KMS-11 (cell line): ENCODE results near the gene SNX9.

ENCODE experiments used
- H2AFZ ChIP-seq: fragments of 200-600 bp; sonication (generic); 2 replicates; pipeline ENCODE4 v1.6.1; 2016; ENCODE audit warnings: antibody characterized with exemption, mixed run types, low read depth
- H3K27ac ChIP-seq: fragments of 200-600 bp; sonication (generic); 2 replicates; pipeline ENCODE4 v1.6.1; 2016; ENCODE audit warnings: mild to moderate bottlenecking, mixed run types
- H3K27me3 ChIP-seq: fragments of 200-600 bp; sonication (generic); 2 replicates; pipeline ENCODE4 v1.6.1; 2017; ENCODE audit warnings: mild to moderate bottlenecking, low read depth, mixed run types, moderate library complexity; ENCODE audit not compliant: insufficient read depth
- H3K36me3 ChIP-seq: fragments of 200-600 bp; sonication (generic); 2 replicates; pipeline ENCODE4 v1.6.1; 2017; ENCODE audit warnings: mild to moderate bottlenecking, mixed run types; ENCODE audit not compliant: insufficient read depth
- H3K4me1 ChIP-seq: fragments of 200-600 bp; sonication (generic); 2 replicates; pipeline ENCODE4 v1.6.1; 2016; ENCODE audit warnings: mild to moderate bottlenecking, low read depth, mixed run types; ENCODE audit not compliant: poor library complexity, severe bottlenecking
- H3K4me2 ChIP-seq: fragments of 200-600 bp; sonication (generic); 2 replicates; pipeline ENCODE4 v1.7.0; 2016; ENCODE audit warnings: mild to moderate bottlenecking, mixed run types
- H3K4me3 ChIP-seq: fragments of 200-600 bp; sonication (generic); IDR thresholded peaks from 2 replicates; pipeline ENCODE4 v1.6.1; 2017; ENCODE audit warnings: low read depth, low read length, mixed read lengths; ENCODE audit not compliant: insufficient read depth
- H3K79me2 ChIP-seq: fragments of 200-600 bp; sonication (generic); 2 replicates; pipeline ENCODE4 v1.6.1; 2016; ENCODE audit warnings: low read depth, mixed run types; ENCODE audit not compliant: insufficient read depth
- H3K9ac ChIP-seq: fragments of 200-600 bp; sonication (generic); 2 replicates; pipeline ENCODE4 v1.6.1; 2016; ENCODE audit warnings: mild to moderate bottlenecking, mixed run types
- H4K20me1 ChIP-seq: fragments of 200-600 bp; sonication (generic); 2 replicates; pipeline ENCODE4 v1.6.1; 2016; ENCODE audit warnings: mild to moderate bottlenecking, mixed run types; ENCODE audit not compliant: insufficient read depth
- TF ChIP-seq, protein P1 (sequence below): fragments of 200-600 bp; sonication (generic); conservative IDR thresholded peaks from 2 replicates; pipeline ENCODE4 v1.6.1; 2017; ENCODE audit warnings: low read depth, mild to moderate bottlenecking, antibody characterized with exemption, low read length, moderate library complexity, mixed read lengths

SNX9 gene

GRCh38 chr6:157908369-157909281, 85.6 kb downstream of the SNX9 start:
- H3K36me3 ChIP-seq, result no peaks in the 10 kb centered on the region
- no peak overlapping the region for H3K4me3 ChIP-seq
- H2AFZ ChIP-seq, result no peak overlapping the region
- no peak overlapping the region for H3K27ac ChIP-seq
- H3K9ac ChIP-seq, result no peak overlapping the region
- H4K20me1 ChIP-seq, result no peaks in the 10 kb centered on the region
- no peaks in the 10 kb centered on the region for H3K27me3 ChIP-seq
- no peaks in the 10 kb centered on the region for H3K79me2 ChIP-seq
- TF ChIP-seq, protein P1, sequence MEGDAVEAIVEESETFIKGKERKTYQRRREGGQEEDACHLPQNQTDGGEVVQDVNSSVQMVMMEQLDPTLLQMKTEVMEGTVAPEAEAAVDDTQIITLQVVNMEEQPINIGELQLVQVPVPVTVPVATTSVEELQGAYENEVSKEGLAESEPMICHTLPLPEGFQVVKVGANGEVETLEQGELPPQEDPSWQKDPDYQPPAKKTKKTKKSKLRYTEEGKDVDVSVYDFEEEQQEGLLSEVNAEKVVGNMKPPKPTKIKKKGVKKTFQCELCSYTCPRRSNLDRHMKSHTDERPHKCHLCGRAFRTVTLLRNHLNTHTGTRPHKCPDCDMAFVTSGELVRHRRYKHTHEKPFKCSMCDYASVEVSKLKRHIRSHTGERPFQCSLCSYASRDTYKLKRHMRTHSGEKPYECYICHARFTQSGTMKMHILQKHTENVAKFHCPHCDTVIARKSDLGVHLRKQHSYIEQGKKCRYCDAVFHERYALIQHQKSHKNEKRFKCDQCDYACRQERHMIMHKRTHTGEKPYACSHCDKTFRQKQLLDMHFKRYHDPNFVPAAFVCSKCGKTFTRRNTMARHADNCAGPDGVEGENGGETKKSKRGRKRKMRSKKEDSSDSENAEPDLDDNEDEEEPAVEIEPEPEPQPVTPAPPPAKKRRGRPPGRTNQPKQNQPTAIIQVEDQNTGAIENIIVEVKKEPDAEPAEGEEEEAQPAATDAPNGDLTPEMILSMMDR, result no peak
- H3K4me1 ChIP-seq, result no peaks in the 10 kb centered on the region
- no peak overlapping the region for H3K4me2 ChIP-seq

DNA sequence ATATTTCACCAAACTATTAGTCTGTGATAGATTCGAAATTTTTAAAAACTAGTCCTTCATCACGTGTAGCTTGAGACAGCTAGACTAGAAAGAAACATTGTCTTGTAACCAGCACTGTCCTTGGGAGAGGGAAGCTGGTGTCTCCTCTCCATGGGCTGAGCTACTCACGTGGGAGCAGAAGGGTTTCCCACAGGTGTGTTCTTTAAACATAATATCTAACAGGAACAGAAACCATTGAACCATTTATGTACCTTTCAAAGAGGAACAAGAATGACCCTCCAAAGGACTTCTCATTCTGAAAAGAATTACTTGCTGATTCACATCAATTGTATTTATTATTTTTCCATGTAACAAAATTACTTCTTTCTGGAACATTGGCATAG, 86.2 kb downstream of the SNX9 start:
- TF ChIP-seq, protein P1, result no peak
- Histone ChIP-seq H3K4me1 (no peaks in the 10 kb centered on the region), H3K27ac (no peak overlapping the region), H3K4me3 (no peak overlapping the region), H3K9ac (no peak overlapping the region), H4K20me1 (no peaks in the 10 kb centered on the region), H3K36me3 (no peaks in the 10 kb centered on the region), H3K27me3 (no peaks in the 10 kb centered on the region), H3K79me2 (no peaks in the 10 kb centered on the region), H3K4me2 (no peak overlapping the region), H2AFZ (no peak overlapping the region)

- Histone ChIP-seq H3K9ac (no peak overlapping the region), H3K27me3 (no peaks in the 10 kb centered on the region), H4K20me1 (no peaks in the 10 kb centered on the region), H3K4me1 (no peaks in the 10 kb centered on the region), H3K4me3 (no peak overlapping the region), H3K79me2 (no peaks in the 10 kb centered on the region), H3K27ac (no peak overlapping the region), H2AFZ (no peak overlapping the region), H3K36me3 (no peaks in the 10 kb centered on the region), H3K4me2 (no peak overlapping the region)
- TF ChIP-seq, protein P1, result no peak
Observed at GRCh38 chr6:157911278-157911677, 88.2 kb downstream of the SNX9 start.

DNA sequence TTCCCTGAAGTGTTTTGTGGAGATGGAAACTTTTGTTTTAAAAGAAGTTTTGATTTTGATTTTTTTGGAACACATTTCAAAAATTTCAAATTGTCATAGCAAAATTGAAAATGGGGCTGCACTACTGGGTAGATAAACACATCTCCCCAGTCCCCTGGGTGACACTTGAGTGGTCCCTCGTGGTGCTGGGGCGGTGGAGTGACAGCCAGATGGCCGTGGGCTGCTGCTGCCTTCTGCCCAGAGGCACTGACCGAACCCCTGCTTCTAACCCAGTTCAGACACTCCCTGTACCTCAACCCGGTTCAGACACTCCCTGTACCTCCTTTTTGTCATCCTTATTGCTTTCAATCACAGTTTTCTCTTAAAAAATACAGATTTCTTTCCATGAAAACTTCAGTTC, 88.7 kb downstream of the SNX9 start:
- H2AFZ ChIP-seq, result no peak overlapping the region
- no peaks in the 10 kb centered on the region for H3K36me3 ChIP-seq
- no peaks in the 10 kb centered on the region for H3K4me1 ChIP-seq
- H3K9ac ChIP-seq, result no peak overlapping the region
- no peaks in the 10 kb centered on the region for H4K20me1 ChIP-seq
- TF ChIP-seq, protein P1, result no peak
- H3K27me3 ChIP-seq, result no peaks in the 10 kb centered on the region
- no peaks in the 10 kb centered on the region for H3K79me2 ChIP-seq
- H3K27ac ChIP-seq, result no peak overlapping the region
- H3K4me2 ChIP-seq, result no peak overlapping the region
- H3K4me3 ChIP-seq, result no peak overlapping the region
